Measurements from ENCODE around the gene BLOC1S4.
"Not testable (repeated sequence)": the region's sequence is repeated elsewhere in the genome, so short reads cannot be mapped to it uniquely, and the experiment has no call there.

Gene BLOC1S4

GRCh38 chr4:6742507-6742906 lies 26.5 kb downstream of the BLOC1S4 start:
- no peak for FAIRE-seq

GRCh38 chr4:6742989-6743388 lies 27.0 kb downstream of the BLOC1S4 start:
- FAIRE-seq, result no peak

- FAIRE-seq, result no peak
Observed at GRCh38 chr4:6746721-6747293, 30.8 kb downstream of the BLOC1S4 start.

- FAIRE-seq, result no peak
Observed at GRCh38 chr4:6747294-6748051, 31.5 kb downstream of the BLOC1S4 start.

GRCh38 chr4:6748286-6748685 lies 32.3 kb downstream of the BLOC1S4 start:
- FAIRE-seq, result no peak

GRCh38 chr4:6749340-6750171 lies 33.6 kb downstream of the BLOC1S4 start:
- no peak for FAIRE-seq

GRCh38 chr4:6750286-6751221 lies 34.6 kb downstream of the BLOC1S4 start:
- no peak for FAIRE-seq

GRCh38 chr4:6751611-6752485 lies 35.9 kb downstream of the BLOC1S4 start:
- no peak for FAIRE-seq

GRCh38 chr4:6752486-6752829 lies 36.5 kb downstream of the BLOC1S4 start:
- FAIRE-seq, result no peak

- FAIRE-seq, result no peak
Observed at GRCh38 chr4:6753103-6753560, 37.2 kb downstream of the BLOC1S4 start.

- FAIRE-seq, result no peak
Observed at GRCh38 chr4:6753891-6754290, 37.9 kb downstream of the BLOC1S4 start.

GRCh38 chr4:6754481-6755087 lies 38.6 kb downstream of the BLOC1S4 start:
- FAIRE-seq, result no peak

GRCh38 chr4:6755088-6755753 lies 39.2 kb downstream of the BLOC1S4 start:
- FAIRE-seq, result no peak

GRCh38 chr4:6756345-6756744 lies 40.4 kb downstream of the BLOC1S4 start:
- not testable (repeated sequence) for FAIRE-seq

GRCh38 chr4:6758728-6759127 lies 42.8 kb downstream of the BLOC1S4 start:
- no peak for FAIRE-seq

GRCh38 chr4:6760865-6761264 lies 44.9 kb downstream of the BLOC1S4 start:
- no peak for FAIRE-seq

GRCh38 chr4:6761649-6762615 lies 46.0 kb downstream of the BLOC1S4 start:
- no peak for FAIRE-seq

- no peak for FAIRE-seq
Observed at GRCh38 chr4:6763330-6763851, 47.4 kb downstream of the BLOC1S4 start.
